IPS DF 4.7 (cell line): ENCODE results near the gene DOLPP1.
"Not testable (repeated sequence)": the region's sequence is repeated elsewhere in the genome, so short reads cannot be mapped to it uniquely, and the experiment has no call there.

Experiments
- DNase-seq: peaks from one replicate; pipeline ENCODE4 v3.0.0-alpha.2; 2013; ENCODE audit warnings: low spot score; ENCODE audit errors: extremely low read depth

DOLPP1 gene

GRCh38 chr9:129080601-129081387, at the start of gene DOLPP1:
DOLPP1 (plus strand) TSS chr9:129081111; CDS start chr9:129081132, 21 bp downstream.
- peak; percentile 98 for DNase-seq

DNA sequence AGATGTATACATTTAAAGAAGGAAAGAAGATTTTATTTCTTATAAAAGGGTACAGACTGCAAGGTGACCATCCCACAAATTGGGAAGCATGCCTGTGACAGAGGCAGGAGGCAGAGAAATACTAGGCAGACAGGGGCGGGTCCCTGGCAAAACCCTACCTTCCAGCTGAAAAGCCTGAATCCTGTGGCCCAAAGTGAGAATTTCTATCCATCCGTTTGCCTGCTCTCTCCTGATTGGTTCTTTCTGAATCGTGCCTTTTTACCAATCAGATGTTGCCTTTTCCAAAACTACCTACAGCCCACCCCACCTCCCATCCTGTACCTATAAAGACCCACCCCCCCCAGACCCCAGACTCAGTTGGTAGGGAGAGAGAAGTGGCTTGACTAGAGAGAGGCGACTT, 49.4 kb upstream of the DOLPP1 start:
- no peak for DNase-seq

GRCh38 chr9:129032541-129033159, 48.3 kb upstream of the DOLPP1 start:
- DNase-seq, result no peak

DNA sequence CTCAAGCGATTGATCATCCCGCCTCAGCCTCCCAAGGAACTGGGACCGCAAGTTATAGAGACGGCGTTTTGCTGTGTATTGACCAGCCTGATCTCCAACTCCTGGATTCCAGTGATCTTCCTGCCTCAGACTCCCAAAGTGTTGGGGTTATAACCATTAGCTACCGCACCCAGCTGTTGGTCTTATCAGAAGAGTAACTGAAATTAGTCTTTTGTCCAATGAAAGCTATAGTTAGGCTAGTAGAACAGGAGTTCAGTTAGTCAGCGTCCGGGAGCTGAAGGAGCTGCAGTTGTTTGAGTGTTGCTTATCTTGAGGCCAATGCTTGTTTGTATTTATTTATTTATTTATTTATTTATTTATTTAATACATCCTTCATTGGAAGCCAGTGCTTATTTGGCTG, 47.7 kb upstream of the DOLPP1 start:
- no peak for DNase-seq

DNA sequence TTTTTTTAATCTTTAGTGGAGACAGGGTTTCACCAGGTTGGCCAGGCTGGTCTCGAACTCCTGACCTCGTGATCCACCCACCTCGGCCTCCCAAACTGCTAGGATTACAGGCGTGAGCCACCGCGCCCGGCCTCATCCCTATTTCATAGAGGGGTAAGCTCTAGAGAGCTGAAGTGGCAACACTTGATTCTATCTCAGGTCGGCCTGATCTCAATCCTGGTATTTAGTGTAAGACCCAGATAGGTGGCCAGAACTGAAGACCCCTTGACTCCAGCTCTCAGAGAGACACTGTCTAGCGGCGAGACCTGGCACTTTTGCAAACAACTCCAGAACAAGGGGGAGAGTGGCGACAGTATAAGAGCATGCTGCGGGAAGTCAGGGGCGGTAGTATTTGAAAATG, 45.1 kb upstream of the DOLPP1 start:
- DNase-seq, result not testable (repeated sequence)

DNA sequence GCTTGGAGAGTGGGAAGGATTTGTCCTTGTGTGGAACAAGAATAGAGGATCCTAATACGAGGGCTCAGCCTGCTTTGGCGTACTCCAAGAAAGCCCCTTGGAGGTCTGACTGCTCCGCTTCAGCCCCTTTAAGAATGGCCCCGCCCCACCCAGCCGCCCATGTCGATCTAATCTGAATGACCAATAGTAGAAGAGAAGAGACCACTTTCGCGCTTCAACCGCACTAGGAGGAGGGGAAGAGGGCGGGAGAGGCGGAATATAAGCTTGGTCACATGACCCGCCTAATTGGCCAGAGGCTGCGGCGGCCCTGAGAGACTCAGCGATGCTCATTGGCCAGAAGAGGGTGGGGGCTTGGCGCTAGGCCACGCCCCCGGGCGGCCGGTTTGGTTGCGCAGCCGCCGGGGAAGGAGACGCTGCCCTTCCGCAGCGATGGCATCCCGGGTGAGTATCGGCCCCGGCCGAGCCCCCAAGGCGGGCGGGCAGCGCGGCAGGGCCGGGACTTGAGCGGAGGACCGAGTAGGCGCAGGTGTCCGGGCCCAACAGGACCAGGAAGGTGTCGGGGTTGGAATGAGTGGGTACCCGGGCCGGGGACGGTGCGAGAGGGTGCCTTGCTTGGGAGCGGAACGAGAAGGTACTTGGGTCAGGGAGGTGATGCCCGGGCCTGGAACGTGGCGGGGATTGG, 44.5 kb upstream of the DOLPP1 start, which contains the start of gene MIGA2:
Gene MIGA2 (plus strand): TSS at position 386 of the 682 bp plus-strand sequence. CDS start 3,969 bp downstream, outside the sequence.
- peak; percentile 93 for DNase-seq

DNA sequence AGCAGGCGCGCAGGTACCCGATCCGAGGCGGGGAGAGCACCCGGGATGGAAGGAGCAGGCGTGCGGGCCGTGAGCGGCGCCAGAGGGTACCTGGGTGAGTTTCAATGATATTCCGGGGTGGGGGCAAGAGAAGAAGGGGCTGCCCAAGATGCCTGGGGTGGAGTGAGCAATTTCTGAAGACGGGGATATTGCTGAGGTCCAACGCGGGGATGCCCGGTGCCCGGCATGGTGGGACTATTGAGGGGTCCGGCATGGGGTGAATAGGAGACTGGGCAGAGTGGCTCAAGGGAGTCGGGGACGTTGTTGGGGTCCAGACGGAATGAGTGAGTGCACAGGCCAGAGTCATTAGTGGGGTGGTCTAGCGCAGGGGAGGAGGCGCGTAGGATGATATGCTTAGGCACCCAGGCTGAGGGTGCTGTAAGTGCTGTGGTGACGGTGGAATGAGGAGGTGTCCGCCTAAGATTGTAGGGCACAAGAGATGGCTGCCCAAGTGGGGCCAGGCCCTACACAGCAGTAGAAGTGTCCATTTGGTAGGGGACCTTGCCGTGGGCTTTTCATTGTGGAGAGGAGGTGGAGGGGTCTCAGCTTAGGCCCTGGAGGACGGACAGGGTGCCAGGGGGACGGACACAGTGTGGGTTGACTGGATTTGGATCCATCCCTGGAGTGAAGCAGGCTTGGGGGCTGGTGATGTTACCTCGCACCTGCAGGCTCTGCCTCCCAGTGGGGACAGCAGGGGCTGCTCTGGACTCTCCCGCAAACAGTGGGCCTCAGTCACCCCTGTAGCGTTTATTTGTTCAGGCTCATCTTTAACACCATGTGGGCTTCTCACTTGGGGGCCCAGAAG, 43.8 kb upstream of the DOLPP1 start:
- no peak for DNase-seq

GRCh38 chr9:129037767-129038098, 43.2 kb upstream of the DOLPP1 start:
- DNase-seq, result no peak

DNA sequence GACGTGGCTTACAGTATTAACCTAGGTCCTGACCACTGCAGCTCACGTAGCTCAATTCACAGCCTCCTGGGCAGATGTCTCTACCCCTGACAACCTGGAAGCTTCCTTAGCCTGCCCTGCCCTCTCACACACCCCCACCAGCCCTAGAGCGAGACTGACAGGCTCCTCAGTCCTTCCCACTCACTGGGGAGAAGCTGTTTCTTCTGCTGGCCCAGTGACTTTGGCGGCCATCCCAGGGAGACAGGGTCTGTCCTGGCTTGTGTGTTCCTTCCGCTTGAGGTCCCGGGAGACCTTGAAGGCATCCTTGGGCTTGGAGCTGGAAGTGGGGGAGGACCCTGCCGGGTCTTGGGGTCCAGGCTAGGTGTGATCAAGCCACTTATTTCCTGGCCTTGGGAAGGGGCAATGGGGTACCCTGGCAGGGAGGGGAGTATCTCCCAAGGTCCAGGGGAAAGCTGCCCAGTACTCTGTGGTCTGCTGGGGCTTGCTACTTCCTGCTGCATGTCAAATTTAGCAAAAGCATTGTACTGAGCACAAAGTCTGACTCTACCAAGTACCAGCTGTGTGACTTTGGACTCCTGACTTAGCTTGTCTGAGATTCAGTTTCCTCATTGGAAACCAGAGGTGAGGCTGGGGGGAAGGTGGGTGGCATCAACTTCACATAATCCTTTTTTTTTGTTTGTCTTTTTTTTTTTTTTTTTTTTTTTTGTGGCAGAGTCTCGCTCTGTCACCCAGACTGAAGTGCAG, 42.6 kb upstream of the DOLPP1 start:
- DNase-seq, result no peak

GRCh38 chr9:129040113-129040643, 40.7 kb upstream of the DOLPP1 start:
- DNase-seq, result no peak

GRCh38 chr9:129042016-129042415, 38.9 kb upstream of the DOLPP1 start:
- no peak for DNase-seq

- DNase-seq, result no peak
These were observed 28.3 kb upstream of the DOLPP1 start for GRCh38 chr9:129052592-129052991.

DNA sequence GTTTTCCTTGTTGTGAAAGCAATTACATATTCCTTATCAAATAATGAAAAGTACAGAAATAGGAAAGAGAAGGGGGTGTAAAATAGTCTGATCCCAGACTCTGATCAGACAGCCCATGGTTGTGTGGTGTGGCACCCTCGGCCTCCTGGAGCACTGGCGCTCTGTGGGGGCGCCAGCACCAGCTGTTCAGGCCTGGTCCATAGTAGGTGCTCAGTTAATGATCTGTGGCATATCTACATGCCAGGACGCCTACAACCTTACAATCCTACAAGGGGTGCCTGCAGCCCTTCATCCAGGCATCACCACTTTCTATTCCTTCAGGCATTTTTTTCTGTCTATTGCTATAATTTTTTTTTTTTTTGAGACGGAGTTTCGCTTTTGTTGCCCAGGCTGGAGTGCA, 27.9 kb upstream of the DOLPP1 start:
- no peak for DNase-seq

GRCh38 chr9:129054163-129054851, 26.6 kb upstream of the DOLPP1 start:
- no peak for DNase-seq

- no peak for DNase-seq
These were observed 21.7 kb upstream of the DOLPP1 start for GRCh38 chr9:129058965-129059795.

DNA sequence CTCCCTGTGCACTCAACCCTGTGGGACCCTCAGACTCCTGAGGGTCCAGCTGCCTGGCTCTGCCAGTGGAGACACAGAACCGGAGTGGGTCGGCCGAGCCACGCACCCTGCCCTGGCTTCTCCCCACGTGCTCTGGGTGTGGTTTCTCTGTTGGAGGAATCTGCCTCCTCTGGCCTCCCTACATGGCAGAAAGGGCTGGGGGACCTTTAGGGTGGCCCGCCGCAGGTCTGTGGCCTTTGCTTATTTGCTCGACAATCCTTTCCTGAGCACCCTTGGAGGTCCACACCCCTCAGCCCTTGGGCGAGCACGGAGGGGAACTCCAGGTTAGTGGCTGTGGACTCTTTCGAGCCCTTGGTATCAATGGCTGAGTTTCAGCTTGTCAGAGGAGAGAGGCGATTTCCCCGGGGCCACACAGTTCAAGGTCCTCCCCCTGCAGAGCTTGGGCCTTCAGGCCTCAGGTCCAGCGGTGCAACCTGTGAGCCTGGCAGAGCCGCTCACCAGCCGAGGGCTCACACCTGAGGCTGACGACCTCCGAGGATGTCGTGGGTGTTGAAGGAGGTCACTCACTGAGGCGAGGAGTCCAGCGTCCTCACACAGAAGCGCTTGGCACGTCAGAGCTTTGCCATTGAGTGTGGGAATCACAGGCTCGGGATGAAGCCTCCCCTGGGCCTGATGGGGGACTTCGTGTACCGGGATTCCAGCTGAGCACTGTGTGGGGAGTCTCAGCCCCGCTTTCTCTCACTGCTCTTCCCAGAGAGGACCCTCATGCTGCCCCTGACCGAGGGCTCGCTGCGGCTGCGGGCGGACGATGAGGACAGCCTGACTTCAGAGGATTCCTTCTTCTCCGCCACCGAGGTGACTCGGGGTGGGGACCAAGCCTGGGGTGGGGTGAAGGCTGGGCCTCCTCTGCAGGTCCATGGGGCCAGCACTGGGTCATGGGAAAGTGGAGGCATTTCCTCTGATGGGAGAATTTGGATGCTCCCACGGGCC, 20.8 kb upstream of the DOLPP1 start:
- DNase-seq, result no peak

DNA sequence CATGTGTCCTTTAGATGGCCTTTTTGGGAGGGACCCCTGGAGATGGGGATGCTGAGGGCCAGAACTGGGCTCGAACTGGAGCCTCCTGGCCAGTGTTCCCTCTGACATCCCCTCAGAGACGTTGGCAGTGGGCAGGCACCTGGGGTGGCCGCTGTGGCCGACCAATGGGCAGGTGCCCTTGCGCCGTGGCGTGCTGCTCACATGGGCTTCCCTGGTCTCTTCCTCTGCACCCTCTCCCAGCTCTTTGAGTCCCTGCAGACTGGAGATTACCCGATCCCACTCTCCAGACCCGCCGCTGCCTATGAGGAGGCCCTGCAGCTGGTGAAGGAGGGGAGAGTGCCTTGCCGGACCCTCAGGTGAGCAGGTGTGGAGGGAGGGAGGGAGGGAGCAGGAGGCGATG, 19.9 kb upstream of the DOLPP1 start:
- no peak for DNase-seq

DNA sequence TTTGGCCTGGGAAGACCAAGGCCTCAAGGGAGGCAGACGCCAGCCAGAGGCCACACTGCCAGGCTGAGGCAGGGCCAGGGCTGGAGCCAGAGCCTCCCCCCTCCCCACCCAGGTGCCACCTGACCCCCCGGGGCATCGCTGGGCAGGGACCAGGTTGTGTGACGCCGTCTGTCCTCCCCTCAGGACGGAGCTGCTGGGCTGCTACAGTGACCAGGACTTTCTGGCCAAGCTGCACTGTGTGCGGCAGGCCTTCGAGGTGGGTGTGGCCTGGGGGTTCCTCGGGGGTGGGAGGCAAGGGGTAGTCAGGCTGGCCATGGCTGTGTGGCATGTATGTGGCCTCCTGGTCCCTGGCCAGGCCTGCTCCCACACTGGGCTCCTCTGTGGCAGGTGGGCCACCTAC, 17.9 kb upstream of the DOLPP1 start:
- no peak for DNase-seq
